Measurements from ENCODE around the gene FAM117B. TPM values are rescaled to one million over a fixed set of nuclear protein-coding genes. Genes with fewer than 3 reads are reported as not detected.

The FAM117B gene
- total and polyA plus RNA-seq, 2 of the 8 experiments (the other 6 are each of a cell fraction or from before 2014, with no cell fraction given), result 3.9 to 22.6 TPM

GRCh38 chr2:202756598-202756997, 121.8 kb downstream of the FAM117B start:
- Histone ChIP-seq H3K4me3 (ENCODE audit: extremely low read depth in 1 of 4, insufficient read depth in 2 of 4, low read depth in 3 of 4, low read length in 4 of 4) (no peak overlapping the region), H3K23me2 (ENCODE audit: low read depth, low read length) (no peaks in the 10 kb centered on the region), H2BK5ac (ENCODE audit: low read depth, low read length) (no peak overlapping the region), H3K79me1 (ENCODE audit: low read depth, low read length) (no peaks in the 10 kb centered on the region), H2BK12ac (ENCODE audit: low read depth, low read length) (no peak overlapping the region), H2BK20ac (ENCODE audit: low read length) (no peak overlapping the region), H3K9me3 (ENCODE audit: insufficient read depth in 2 of 2, low read depth in 1 of 2, low read length in 1 of 2) (no peaks in the 10 kb centered on the region), H3K27me3 (replicated peaks in 1 of 4; ENCODE audit: control insufficient read depth in 3 of 4, extremely low read depth in 1 of 4, insufficient read depth in 3 of 4, low read length in 3 of 4) (no peaks in the 10 kb centered on the region), H3K14ac (ENCODE audit: insufficient read length) (no peak overlapping the region), H2BK120ac (replicated peaks; ENCODE audit: low read depth, low read length) (no peak overlapping the region), H3K9ac (replicated peaks in 1 of 4; ENCODE audit: extremely low read depth in 1 of 4, low read depth in 3 of 4, low read length in 3 of 4) (no peak overlapping the region), H3K56ac (replicated peaks; ENCODE audit: insufficient read length, low read depth, low read length) (no peak overlapping the region), H4K8ac (ENCODE audit: extremely low read depth, insufficient read depth, low read length) (no peak overlapping the region), H3K4me2 (ENCODE audit: insufficient read depth in 1 of 2, low read depth in 2 of 2, low read length in 2 of 2) (no peak overlapping the region), H2AFZ (ENCODE audit: low read length) (no peak overlapping the region), H4K20me1 (replicated peaks in 1 of 2; ENCODE audit: control insufficient read depth in 1 of 2, insufficient read depth in 2 of 2, low read length in 2 of 2) (peaks cover 0 to 2% of the 10 kb centered on the region in 2 experiments), H3K79me2 (ENCODE audit: control insufficient read depth in 1 of 2, insufficient read depth in 2 of 2, low read length in 2 of 2) (no peaks in the 10 kb centered on the region), H3K4me1 (replicated peaks in 1 of 4; ENCODE audit: control insufficient read depth in 3 of 4, insufficient read depth in 4 of 4, low read length in 3 of 4) (no peaks in the 10 kb centered on the region), H4K91ac (replicated peaks; ENCODE audit: insufficient read length, low read length) (no peak overlapping the region), H3K36me3 (ENCODE audit: control insufficient read depth in 2 of 4, insufficient read depth in 4 of 4, low read length in 3 of 4) (peaks cover 2 to 31% (median 10%) of the 10 kb centered on the region in 4 experiments; a peak in 6 of 8 replicates), H3K23ac (ENCODE audit: insufficient read length) (no peak overlapping the region), H2AK5ac (ENCODE audit: low read depth, low read length) (no peak overlapping the region), H2BK15ac (ENCODE audit: low read length) (no peak overlapping the region), H3K27ac (ENCODE audit: low read depth, low read length) (no peak overlapping the region), H3K18ac (ENCODE audit: extremely low read depth, low read length) (no peak overlapping the region), H4K5ac (ENCODE audit: insufficient read length, low read depth, low read length) (no peak overlapping the region), H3K4ac (replicated peaks; ENCODE audit: insufficient read length, low read depth, low read length) (no peak overlapping the region)
- WGBS, 2 experiments (ENCODE audit: extremely low coverage in 1 of 2, insufficient coverage in 1 of 2, insufficient read length in 1 of 2, insufficient replicate concordance in 2 of 2, low coverage in 1 of 2, low lambda C conversion rate in 2 of 2, missing lambda C conversion rate in 1 of 2), result 92% methylated on average over 3 of the region's 3 CpGs; no CpG with 5 or more reads in 1 of the 2 experiments
- ChIA-PET POLR2A (ENCODE audit: partially characterized antibody) (interaction anchor here (0.7 kb wide), 1 partner anchor 10 kb away, joined by 3 read pairs; no protein-coding TSS in a partner anchor), CTCF (ENCODE audit: partially characterized antibody) (no interaction called here)
- TF ChIP-seq SIN3A (conservative IDR thresholded peaks at IDR 0.05 in 1 of 2, IDR thresholded peaks at IDR 0.05 in 1 of 2; ENCODE audit: low read depth in 1 of 2, low read length in 2 of 2) (no peak), CHD2 (IDR thresholded peaks at IDR 0.05; ENCODE audit: low read length) (no peak), RFX5 (IDR thresholded peaks at IDR 0.05; ENCODE audit: borderline replicate concordance, low read depth, low read length) (no peak), ZNF274 (IDR thresholded peaks at IDR 0.05; ENCODE audit: borderline replicate concordance, extremely low read depth, low read length) (no peak), GTF2F1 (IDR thresholded peaks at IDR 0.05; ENCODE audit: borderline replicate concordance, low read depth, low read length) (no peak), ATF3 (IDR thresholded peaks at IDR 0.05; ENCODE audit: insufficient read depth, low read depth, low read length) (no peak), EP300 (IDR thresholded peaks at IDR 0.05; ENCODE audit: borderline replicate concordance in 1 of 2, low read depth in 2 of 2, low read length in 2 of 2) (no peak), TAF7 (optimal IDR thresholded peaks at IDR 0.05; ENCODE audit: borderline replicate concordance, low read depth, low read length) (no peak), NANOG (IDR thresholded peaks at IDR 0.05; ENCODE audit: insufficient read depth, low read depth, low read length, poor library complexity, severe bottlenecking) (no peak)
- DNase-seq (ENCODE audit: low read depth in 1 of 2, low spot score in 2 of 2) (no peak), FAIRE-seq (no peak)

Measured in H1 (cell line).